CD4-positive, alpha-beta T cell treated with Interferon gamma for 1 hour (primary cell): Measurements from ENCODE around the gene ERICH2.
"Not testable (repeated sequence)": the region's sequence is repeated elsewhere in the genome, so short reads cannot be mapped to it uniquely, and the experiment has no call there.

Source experiments
- DNase-seq: peaks from one replicate; pipeline ENCODE4 v3.0.0-alpha.2; 2020

Gene ERICH2

DNA sequence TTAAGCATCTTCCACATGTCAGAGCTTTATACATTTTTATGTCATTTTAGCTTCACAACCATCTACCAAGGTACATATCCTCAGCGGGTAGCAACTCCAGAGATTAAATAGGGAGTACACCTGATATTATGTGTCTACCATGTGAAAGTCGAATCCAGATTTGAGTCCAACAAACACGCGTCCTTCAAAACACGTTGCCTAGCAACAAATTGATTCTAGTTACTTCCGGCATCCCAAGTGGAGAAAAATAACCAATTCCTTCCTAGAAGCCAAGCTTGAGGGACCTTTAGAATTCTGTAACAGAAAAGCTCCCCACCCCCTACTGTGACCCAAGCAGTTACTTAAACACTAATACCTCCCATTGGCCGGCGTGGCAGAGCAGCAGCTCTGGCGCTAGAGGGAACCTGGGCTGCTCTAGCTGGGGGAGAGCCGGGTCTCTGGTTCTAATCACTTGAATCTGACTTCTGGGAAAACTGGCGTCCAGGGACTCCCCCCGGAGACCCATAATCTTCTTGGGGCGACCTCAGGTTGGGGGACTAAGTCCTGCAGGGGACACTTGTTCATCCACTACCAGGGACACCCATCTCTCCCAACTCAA, at the start of gene ERICH2:
TSS of gene ERICH2 (plus strand) at position 371 of the 598 bp plus-strand sequence. CDS start 304 bp downstream, outside the sequence.
- DNase-seq = peak; percentile 38

DNA sequence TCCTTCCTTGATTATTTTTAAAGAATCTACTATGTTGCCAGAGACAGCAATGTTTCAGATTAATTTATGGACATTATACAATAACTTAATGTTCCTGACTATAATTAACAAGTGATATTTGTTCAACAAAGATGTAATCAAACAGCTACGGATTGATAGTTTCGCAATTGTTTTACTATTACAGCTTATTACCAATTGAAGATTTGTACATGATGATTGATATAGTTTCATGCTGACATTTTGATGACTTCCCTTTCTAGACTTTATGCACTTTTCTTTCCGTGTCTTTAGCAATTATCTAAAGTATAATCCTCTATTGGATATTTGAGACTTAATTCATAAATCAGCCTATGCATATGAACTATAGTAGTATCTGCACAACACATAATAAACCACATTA, 48.5 kb upstream of the ERICH2 start:
- no peak for DNase-seq

GRCh38 chr2:170722301-170722700, 47.9 kb upstream of the ERICH2 start:
- DNase-seq = no peak

DNA sequence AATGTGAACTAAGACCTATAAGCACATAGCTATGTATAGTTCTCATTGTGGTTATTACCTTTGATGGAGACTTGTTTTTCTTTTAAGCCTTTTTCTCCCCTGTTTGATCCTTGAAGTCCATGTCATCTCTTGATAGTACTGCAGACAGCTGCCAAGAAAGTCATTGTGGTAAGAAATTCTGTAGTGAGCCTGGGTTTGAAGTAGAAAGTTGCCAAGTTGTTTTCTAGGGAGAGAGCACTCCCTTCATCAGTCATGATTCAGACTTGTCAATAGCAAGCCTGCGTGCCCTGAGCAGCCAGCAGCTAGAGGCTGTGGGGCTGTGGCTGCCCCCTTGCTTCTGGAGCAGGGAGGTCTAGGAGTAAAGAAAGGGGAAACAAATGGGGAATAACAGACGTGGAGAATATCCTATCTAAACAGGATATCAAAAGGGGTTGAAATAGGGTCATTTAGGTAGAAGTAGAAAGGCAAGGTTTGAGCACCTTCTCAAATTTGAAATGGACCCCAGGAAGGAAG, 46.7 kb upstream of the ERICH2 start:
- DNase-seq = no peak

DNA sequence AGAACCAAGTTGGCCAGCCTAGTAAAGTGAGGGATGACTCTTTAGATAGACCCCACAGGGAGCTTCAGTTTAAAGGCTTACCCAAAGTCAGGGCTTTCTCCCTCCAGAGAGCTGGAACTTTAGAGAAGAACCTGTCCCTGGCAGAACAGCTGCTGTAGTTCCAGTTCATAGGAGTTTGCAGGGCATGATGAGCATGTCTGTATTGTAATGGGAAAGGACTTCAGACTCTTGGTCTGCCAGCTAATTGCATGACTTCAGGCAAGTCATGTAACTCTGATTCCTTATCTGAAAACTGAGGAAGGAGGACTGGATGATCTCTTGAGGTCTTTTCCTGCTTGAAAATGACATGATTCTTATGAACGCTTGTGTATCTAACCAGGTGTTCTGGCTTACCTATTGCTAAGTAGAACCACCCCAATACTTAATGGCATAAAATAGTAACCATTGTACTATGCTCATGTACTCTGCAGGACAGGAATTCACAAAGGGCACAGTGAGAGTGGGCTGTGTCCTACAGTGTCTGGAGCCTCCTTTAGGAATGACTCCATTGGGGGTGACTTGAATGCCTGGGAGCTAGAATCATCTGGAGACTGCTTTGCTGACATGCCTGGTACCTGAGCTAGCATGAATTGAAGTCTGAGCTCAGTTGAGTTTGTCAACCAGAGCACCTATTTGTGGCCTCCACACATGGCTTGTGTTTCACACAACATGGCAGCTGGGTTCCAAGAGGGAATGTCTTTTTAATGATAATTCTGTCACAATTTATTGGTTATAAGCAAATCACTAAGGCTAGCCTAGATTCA, 36.2 kb upstream of the ERICH2 start:
- no peak for DNase-seq

DNA sequence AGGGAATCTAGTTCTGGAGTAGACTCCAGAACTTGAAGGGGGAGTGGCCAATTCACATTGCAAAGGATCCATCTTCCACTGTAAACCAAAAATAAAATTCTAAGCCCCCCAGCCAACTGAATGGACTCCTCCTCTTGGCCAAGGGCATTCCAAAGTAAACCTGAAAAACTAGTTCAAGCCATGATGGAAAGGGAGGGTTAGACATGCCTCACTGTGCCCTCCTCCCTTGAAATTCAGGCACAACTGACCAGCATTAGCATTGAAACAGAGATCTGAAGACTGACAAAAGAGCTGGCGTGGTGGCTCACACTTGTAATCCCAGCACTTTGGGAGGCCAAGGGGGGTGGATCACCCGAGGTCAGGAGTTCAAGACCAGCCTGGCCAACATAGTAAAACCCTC, 35.6 kb upstream of the ERICH2 start:
- DNase-seq = not testable (repeated sequence)

DNA sequence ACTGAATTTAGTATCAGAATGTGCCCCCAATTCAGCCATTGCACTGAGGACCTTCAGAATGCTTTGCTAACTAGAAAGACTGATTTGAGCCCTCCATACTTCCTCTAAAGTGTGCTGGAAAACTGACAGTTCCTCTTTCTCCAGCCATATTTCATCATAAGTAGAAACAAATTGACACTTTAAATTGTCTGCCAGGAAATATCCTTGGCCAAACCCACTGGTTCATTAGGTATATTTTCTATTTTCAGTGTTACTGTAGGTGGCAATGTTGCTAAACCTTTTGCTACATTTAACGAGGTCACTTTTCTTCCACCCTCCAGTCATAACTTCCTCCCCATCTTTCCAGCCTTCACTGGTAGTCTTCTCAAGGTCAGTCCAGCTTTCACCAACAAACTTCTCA, 33.5 kb upstream of the ERICH2 start:
- no peak for DNase-seq

DNA sequence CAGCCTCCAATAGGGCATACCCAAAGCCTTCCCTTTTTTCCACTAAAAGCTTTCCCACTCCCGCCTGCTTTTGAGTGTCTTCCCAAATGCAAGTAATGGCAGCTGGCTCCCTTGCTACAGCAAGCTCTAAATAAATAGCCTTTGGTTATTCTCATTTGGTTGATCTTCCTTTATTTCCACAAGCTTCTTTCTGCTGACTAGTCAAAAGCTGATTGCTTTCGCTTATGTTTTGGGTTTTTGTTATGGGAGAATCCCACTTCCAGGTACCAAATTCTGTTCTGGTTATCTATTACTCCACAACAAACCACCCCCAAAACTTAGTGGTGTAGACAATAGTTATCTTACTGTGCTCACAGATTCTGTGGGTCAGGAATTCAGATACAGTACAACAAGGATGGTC, 32.8 kb upstream of the ERICH2 start:
- DNase-seq = no peak

- no peak for DNase-seq
These were observed 32.4 kb upstream of the ERICH2 start for GRCh38 chr2:170737821-170738220.

GRCh38 chr2:170739048-170739447, 31.1 kb upstream of the ERICH2 start:
- no peak for DNase-seq

- DNase-seq = no peak
These were observed 30.6 kb upstream of the ERICH2 start for GRCh38 chr2:170739507-170740046.

DNA sequence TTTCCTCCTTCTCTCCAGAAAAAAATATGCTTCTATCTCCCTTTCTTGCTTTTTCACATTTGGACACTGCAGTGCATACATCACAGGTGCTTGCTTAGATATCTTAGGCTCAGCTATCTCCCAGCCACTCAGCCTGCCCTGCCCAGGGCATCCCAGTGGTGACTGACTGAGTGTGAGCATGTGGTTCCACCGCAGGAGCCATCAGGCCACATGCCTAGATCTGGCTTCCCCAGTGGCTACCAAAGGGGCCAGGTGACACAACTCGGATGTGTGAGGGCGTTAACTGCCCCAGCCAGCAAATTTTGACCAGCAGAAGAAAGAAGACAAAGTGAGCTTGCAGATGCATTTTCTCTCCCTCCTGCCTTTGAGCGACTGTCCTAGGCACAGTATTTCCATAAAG, 29.5 kb upstream of the ERICH2 start:
- DNase-seq = no peak

DNA sequence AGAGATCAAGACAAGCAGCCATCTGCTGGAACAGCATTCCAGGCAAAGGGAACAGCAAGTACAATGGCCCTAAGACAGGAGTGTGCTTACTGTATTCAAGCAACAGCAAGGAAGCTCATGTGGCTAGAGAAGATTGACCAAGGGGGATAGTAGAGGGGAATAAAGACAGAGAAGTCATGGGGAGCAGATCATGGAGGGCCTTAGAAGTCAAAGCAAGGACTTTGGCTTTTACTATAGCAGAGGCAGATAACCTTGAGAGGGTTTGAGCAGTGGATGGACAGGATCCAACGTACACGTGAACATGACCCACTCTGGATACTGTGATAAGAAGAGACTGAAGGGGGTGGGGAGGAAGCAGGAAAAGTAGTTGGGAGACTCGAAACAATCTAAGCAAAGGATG, 28.2 kb upstream of the ERICH2 start:
- DNase-seq = no peak

DNA sequence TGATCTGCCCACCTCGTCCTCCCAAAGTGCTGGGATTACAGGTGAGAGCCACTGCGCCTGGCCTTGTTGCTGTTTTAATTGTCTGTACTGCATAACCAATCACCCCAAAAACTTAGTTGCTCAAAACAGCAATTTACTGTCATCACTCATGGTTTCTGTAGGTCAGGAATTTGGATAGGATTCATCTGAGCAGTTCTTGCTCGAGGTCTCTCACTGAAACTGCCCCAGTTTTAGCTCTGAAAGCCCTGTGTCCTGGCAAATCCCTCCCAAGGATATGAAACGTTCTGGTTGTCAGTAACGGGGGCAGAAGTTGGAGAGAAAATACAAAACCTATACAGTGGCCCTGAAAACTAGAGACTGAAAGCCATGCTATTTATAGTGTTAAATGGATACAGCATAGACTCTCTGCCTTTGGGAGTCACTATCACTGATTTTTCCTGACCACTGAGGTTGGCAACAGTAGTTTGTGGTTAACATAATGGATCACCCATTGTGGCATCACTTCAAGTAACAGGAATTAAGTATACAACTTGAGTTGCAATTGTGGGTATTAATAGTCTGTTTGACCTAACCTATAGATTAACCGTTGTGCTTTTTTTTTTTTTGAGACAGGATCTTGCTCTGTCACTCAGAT, 27.2 kb upstream of the ERICH2 start:
- DNase-seq = no peak

- DNase-seq = no peak
These were observed 26.5 kb upstream of the ERICH2 start for GRCh38 chr2:170743530-170744239.

- DNase-seq = no peak
These were observed 25.8 kb upstream of the ERICH2 start for GRCh38 chr2:170744248-170745002.

DNA sequence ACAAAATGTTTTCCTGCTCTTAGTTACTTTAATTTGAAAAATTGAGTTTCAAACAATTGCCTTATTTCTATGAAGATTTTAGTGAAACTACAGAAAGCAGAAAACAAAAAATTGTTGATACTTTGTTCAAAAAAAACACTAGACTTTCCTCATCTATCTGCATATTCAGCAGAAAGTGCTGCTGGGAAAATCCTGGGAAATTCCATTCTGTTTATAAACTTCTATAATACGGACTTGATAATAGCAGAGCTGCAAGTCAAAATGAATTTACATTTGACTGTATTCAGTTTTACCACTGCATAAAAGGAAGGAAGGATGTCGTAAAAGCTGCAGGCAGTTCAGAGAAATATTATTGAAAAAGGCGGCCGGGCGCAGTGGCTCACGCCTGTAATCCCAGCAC, 24.9 kb upstream of the ERICH2 start:
- DNase-seq = no peak

DNA sequence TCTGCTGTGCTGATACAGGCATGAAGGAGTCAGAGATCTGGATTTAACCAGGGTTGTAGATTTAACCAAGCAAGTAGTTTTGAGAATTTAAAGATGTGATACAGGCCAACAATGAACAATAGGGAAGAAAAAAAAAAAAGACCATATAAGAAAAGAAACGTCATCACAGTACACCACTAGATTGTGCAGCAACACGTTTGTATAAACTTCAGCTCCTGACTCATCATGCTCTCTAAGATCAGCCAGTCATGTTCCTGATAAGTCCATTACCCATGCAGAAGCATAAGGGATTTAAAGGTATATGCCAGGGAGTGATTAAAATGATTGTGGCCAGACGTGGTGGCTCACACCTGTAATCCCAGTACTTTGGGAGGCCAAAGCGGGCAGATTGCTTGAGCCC, 22.3 kb upstream of the ERICH2 start:
- DNase-seq = no peak

- not testable (repeated sequence) for DNase-seq
These were observed 18.6 kb upstream of the ERICH2 start for GRCh38 chr2:170751555-170751954.

DNA sequence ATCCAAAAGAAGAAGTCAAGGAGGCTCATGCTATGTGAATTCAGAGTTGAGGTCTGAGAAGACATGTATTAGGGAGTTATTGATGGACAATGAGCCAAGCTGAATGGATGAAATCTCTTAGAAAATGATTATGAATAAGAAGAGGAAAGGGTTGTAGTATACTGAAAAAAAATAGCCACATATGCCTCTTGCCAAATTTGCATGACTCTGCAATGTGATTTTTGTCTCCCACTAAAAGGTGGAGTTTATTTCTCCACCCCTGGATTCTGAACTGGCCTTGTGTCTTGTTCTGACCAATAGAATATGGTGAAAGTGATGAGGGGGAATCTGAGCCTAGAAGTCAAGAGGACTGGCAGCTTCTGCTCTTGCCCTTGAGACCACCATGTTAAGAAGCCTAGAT, 8.6 kb upstream of the ERICH2 start:
- no peak for DNase-seq

DNA sequence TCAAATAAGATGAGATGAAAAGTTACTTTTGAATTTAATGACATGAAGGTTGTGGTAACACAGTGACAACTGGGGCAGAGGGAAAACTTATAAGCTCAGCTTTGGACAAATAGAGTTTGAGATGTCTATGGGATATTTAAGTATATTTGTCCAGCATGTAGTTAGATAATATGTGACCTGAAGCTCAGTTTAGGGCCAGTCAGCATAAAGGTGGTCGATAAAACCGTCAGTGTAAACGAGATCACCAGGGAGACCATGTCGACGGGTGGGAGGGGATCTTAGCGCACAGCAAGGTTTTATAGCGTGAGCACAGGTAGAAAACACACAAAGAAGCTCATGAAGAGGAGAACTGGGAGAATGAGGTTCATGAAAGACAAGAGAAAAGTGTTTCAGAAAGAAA, 7.4 kb upstream of the ERICH2 start:
- no peak for DNase-seq

GRCh38 chr2:170763232-170763631, 6.9 kb upstream of the ERICH2 start:
- no peak for DNase-seq
